ENCODE measurements around the gene SDHAF4.
"Not testable (repeated sequence)": the region's sequence is repeated elsewhere in the genome, so short reads cannot be mapped to it uniquely, and the experiment has no call there.

Gene SDHAF4

DNA sequence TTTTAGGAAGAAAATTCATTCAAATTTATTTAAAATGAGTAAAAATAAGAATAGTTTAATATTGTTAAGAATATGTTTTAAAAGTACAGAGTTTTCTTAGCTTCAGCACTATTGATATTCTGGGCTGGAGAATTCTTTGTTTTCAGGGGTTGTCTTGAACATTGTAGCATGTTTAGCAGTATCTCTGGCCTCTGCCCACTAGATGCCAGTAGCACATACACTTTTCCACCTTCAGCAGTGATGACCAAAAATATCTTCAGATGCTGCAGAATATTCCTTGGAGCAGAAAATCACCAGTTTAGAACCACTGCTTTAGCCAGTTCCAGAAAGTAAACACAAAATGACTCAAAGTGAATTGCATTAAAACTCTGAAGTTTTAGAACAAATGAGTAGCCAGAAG is 19.4 kb upstream of the SDHAF4 start:
- no peak overlapping the region for H3K4me2 ChIP-seq (ENCODE audit: low read length)
- H4K20me1 ChIP-seq (ENCODE audit: insufficient read depth, low read length) = no peaks in the 10 kb centered on the region
- no peak overlapping the region for H3K4me3 ChIP-seq (ENCODE audit: low read depth, low read length, poor library complexity, severe bottlenecking)
- H3K36me3 ChIP-seq (ENCODE audit: insufficient read depth, low read length) = no peaks in the 10 kb centered on the region
- no peaks in the 10 kb centered on the region for H3K27me3 ChIP-seq (ENCODE audit: insufficient read depth, low read length)
- H3F3A ChIP-seq (ENCODE audit: insufficient read depth, low read length) = no peaks in the 10 kb centered on the region
- no peaks in the 10 kb centered on the region for H3K4me1 ChIP-seq (ENCODE audit: insufficient read depth, low read length, severe bottlenecking)
- TF ChIP-seq, protein P1, sequence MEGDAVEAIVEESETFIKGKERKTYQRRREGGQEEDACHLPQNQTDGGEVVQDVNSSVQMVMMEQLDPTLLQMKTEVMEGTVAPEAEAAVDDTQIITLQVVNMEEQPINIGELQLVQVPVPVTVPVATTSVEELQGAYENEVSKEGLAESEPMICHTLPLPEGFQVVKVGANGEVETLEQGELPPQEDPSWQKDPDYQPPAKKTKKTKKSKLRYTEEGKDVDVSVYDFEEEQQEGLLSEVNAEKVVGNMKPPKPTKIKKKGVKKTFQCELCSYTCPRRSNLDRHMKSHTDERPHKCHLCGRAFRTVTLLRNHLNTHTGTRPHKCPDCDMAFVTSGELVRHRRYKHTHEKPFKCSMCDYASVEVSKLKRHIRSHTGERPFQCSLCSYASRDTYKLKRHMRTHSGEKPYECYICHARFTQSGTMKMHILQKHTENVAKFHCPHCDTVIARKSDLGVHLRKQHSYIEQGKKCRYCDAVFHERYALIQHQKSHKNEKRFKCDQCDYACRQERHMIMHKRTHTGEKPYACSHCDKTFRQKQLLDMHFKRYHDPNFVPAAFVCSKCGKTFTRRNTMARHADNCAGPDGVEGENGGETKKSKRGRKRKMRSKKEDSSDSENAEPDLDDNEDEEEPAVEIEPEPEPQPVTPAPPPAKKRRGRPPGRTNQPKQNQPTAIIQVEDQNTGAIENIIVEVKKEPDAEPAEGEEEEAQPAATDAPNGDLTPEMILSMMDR (IDR thresholded peaks at IDR 0.05; ENCODE audit: low read length) = peak; percentile 39
- no peak for TF ChIP-seq EZH2 (IDR thresholded peaks at IDR 0.05; ENCODE audit: borderline replicate concordance, low read length)
- no peaks in the 10 kb centered on the region for H3K9me2 ChIP-seq (ENCODE audit: low read depth, low read length)
- no peaks in the 10 kb centered on the region for H3K79me2 ChIP-seq (ENCODE audit: insufficient read depth, low read length)
- no peak overlapping the region for H2AFZ ChIP-seq (ENCODE audit: low read length)
- H3K9me3 ChIP-seq (ENCODE audit: low read length) = no peaks in the 10 kb centered on the region
- no peak overlapping the region for H3K27ac ChIP-seq (ENCODE audit: low read depth, low read length, poor library complexity, severe bottlenecking)
- no peak overlapping the region for H3K9ac ChIP-seq (ENCODE audit: low read length)

DNA sequence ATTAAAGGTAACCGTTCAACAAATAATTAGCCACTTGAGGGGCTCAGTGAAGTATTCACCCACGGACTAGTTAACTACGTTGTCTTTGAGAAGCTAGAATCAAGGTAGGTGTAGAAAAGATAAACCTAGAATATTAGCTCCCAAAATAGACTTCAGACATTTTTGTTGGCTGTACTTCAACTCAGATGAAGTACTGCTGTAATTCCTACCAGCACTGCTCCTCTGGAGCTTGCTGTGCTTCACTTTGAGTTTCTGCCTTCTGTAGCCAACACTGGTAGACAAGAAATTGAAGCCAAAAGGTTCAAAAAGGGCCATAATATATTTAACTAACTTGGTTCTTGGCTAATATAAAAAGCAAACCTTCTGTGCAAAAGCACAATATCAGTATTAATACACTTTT is 18.8 kb upstream of the SDHAF4 start:
- Histone ChIP-seq H3K9ac (ENCODE audit: low read length) (no peak overlapping the region), H3K4me3 (ENCODE audit: low read depth, low read length, poor library complexity, severe bottlenecking) (no peak overlapping the region), H3K27me3 (ENCODE audit: insufficient read depth, low read length) (no peaks in the 10 kb centered on the region), H2AFZ (ENCODE audit: low read length) (no peak overlapping the region), H4K20me1 (ENCODE audit: insufficient read depth, low read length) (no peaks in the 10 kb centered on the region), H3K9me2 (ENCODE audit: low read depth, low read length) (no peaks in the 10 kb centered on the region), H3F3A (ENCODE audit: insufficient read depth, low read length) (no peaks in the 10 kb centered on the region), H3K36me3 (ENCODE audit: insufficient read depth, low read length) (no peaks in the 10 kb centered on the region), H3K4me1 (ENCODE audit: insufficient read depth, low read length, severe bottlenecking) (no peaks in the 10 kb centered on the region), H3K79me2 (ENCODE audit: insufficient read depth, low read length) (no peaks in the 10 kb centered on the region), H3K27ac (ENCODE audit: low read depth, low read length, poor library complexity, severe bottlenecking) (no peak overlapping the region), H3K9me3 (ENCODE audit: low read length) (no peaks in the 10 kb centered on the region), H3K4me2 (ENCODE audit: low read length) (no peak overlapping the region)
- TF ChIP-seq, protein P1 (IDR thresholded peaks at IDR 0.05; ENCODE audit: low read length) = no peak
- no peak for TF ChIP-seq EZH2 (IDR thresholded peaks at IDR 0.05; ENCODE audit: borderline replicate concordance, low read length)

DNA sequence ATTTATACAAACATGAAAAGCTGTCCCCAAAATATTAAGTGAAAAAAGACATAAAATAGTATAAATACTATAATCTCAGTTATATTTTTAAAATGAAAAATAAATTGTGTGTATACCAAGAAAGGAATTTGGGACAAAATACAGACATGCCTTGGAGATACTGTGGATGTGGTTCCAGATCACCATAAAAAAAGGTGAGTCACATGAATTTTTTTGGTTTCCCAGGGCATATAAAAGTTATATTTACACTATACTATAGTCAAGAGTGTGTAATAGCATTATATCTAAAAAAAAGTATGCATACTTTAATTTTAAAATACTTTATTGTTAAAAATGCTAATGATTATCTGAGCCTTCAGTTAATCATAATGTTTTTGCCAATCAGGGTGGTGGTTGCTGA is 17.4 kb upstream of the SDHAF4 start:
- TF ChIP-seq EZH2 (IDR thresholded peaks at IDR 0.05; ENCODE audit: borderline replicate concordance, low read length) = no peak
- H3K27me3 ChIP-seq (ENCODE audit: insufficient read depth, low read length) = no peaks in the 10 kb centered on the region
- H3K36me3 ChIP-seq (ENCODE audit: insufficient read depth, low read length) = no peaks in the 10 kb centered on the region
- H3F3A ChIP-seq (ENCODE audit: insufficient read depth, low read length) = no peaks in the 10 kb centered on the region
- no peak overlapping the region for H3K27ac ChIP-seq (ENCODE audit: low read depth, low read length, poor library complexity, severe bottlenecking)
- H3K4me2 ChIP-seq (ENCODE audit: low read length) = no peak overlapping the region
- H3K9me2 ChIP-seq (ENCODE audit: low read depth, low read length) = no peaks in the 10 kb centered on the region
- H3K4me3 ChIP-seq (ENCODE audit: low read depth, low read length, poor library complexity, severe bottlenecking) = no peak overlapping the region
- no peak overlapping the region for H3K9ac ChIP-seq (ENCODE audit: low read length)
- no peaks in the 10 kb centered on the region for H3K9me3 ChIP-seq (ENCODE audit: low read length)
- no peaks in the 10 kb centered on the region for H3K79me2 ChIP-seq (ENCODE audit: insufficient read depth, low read length)
- H2AFZ ChIP-seq (ENCODE audit: low read length) = no peak overlapping the region
- no peaks in the 10 kb centered on the region for H4K20me1 ChIP-seq (ENCODE audit: insufficient read depth, low read length)
- H3K4me1 ChIP-seq (ENCODE audit: insufficient read depth, low read length, severe bottlenecking) = no peaks in the 10 kb centered on the region

DNA sequence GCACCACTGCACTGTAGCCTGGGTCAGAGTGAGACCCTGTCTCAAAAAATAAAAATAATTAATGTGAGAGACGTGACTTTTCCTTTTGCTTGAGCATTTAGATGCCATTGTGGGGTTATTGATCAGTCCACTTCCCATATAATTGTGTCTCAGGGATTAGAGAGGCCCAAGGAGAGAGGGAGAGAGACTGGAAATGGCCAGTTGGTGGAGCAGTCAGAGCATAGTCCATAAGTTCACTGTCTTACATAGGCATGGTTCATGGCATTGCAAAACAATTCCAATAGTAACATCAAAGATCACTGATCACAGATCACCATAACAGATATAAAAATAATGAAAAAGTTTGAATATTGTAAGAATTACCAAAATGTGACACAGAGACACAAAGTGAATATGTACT is 15.2 kb upstream of the SDHAF4 start:
- no peak overlapping the region for H2AFZ ChIP-seq (ENCODE audit: low read length)
- TF ChIP-seq EZH2 (IDR thresholded peaks at IDR 0.05; ENCODE audit: borderline replicate concordance, low read length) = no peak
- TF ChIP-seq, protein P1 (IDR thresholded peaks at IDR 0.05; ENCODE audit: low read length) = no peak
- no peak overlapping the region for H3K27ac ChIP-seq (ENCODE audit: low read depth, low read length, poor library complexity, severe bottlenecking)
- no peaks in the 10 kb centered on the region for H3K9me2 ChIP-seq (ENCODE audit: low read depth, low read length)
- no peaks in the 10 kb centered on the region for H3K27me3 ChIP-seq (ENCODE audit: insufficient read depth, low read length)
- H3K36me3 ChIP-seq (ENCODE audit: insufficient read depth, low read length) = no peaks in the 10 kb centered on the region
- H3K4me1 ChIP-seq (ENCODE audit: insufficient read depth, low read length, severe bottlenecking) = no peaks in the 10 kb centered on the region
- no peak overlapping the region for H3K4me3 ChIP-seq (ENCODE audit: low read depth, low read length, poor library complexity, severe bottlenecking)
- H3K79me2 ChIP-seq (ENCODE audit: insufficient read depth, low read length) = no peaks in the 10 kb centered on the region
- no peak overlapping the region for H3K9ac ChIP-seq (ENCODE audit: low read length)
- H4K20me1 ChIP-seq (ENCODE audit: insufficient read depth, low read length) = no peaks in the 10 kb centered on the region
- H3F3A ChIP-seq (ENCODE audit: insufficient read depth, low read length) = no peaks in the 10 kb centered on the region
- no peaks in the 10 kb centered on the region for H3K9me3 ChIP-seq (ENCODE audit: low read length)
- H3K4me2 ChIP-seq (ENCODE audit: low read length) = no peak overlapping the region

DNA sequence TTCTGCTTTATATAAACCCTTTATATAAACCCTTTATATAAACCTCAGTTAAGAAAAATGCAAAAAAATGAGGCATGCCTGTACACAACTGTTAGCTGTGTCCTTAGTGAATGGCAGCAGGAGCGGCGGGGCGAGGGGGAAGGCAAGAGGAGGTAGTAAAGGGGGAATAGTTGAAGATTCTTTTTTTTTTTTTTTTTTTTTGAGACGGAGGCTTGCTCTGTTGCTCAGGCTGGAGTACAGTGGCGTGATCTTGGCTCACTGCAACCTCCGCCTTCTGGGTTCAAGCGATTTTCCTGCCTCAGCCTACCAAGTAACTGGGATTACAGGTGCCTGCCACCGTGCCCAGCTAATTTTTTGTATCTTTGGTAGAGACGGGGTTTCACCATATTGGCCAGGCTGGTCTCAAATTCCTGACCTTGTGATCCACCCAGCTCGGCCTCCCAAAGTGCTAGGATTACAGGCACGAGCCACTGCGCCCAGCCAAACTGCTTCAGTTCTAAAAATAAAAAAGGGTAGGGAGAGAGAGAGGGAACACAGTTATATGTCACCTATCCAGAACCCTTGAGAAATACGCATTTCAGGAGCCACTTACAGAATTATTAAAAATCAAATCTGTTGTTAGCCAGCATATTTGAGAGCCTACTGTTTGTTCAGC is 14.3 kb upstream of the SDHAF4 start:
- not testable (repeated sequence) for H2AFZ ChIP-seq (ENCODE audit: low read length); H3K36me3 ChIP-seq (ENCODE audit: insufficient read depth, low read length); H3K27me3 ChIP-seq (ENCODE audit: insufficient read depth, low read length); H4K20me1 ChIP-seq (ENCODE audit: insufficient read depth, low read length); H3K4me2 ChIP-seq (ENCODE audit: low read length); H3K9ac ChIP-seq (ENCODE audit: low read length); H3K79me2 ChIP-seq (ENCODE audit: insufficient read depth, low read length); H3K4me3 ChIP-seq (ENCODE audit: low read depth, low read length, poor library complexity, severe bottlenecking); H3K9me3 ChIP-seq (ENCODE audit: low read length); H3K4me1 ChIP-seq (ENCODE audit: insufficient read depth, low read length, severe bottlenecking); H3K27ac ChIP-seq (ENCODE audit: low read depth, low read length, poor library complexity, severe bottlenecking); H3K9me2 ChIP-seq (ENCODE audit: low read depth, low read length); H3F3A ChIP-seq (ENCODE audit: insufficient read depth, low read length)

All from OCI-LY1 (cell line).